A673 (cell line): ENCODE data around the gene BZW2. TPM values are rescaled to one million over a fixed set of nuclear protein-coding genes. Genes with fewer than 3 reads are reported as not detected.

Experiments used
- BruUV-seq: library from RNA; stranded (reverse); fragments of 400-500 nt; replicated peaks from 2 replicates; lab custom pipeline; 2021; lab: Mats Ljungman, UMichigan
- CTCF ChIA-PET: fragments of 300-600 bp; sonication (Branson Sonifier 250); formaldehyde crosslinking; loops from one replicate; lab custom pipeline; 2022; ENCODE audit warnings: antibody characterized with exemption; lab: Charles Lee
- POLR2A ChIA-PET: fragments of 300-600 bp; sonication (Branson Sonifier 250); formaldehyde crosslinking; loops from one replicate; lab custom pipeline; 2022; ENCODE audit warnings: antibody characterized with exemption; ENCODE audit not compliant: low non-redundant PET; lab: Charles Lee
- DNase-seq: peaks from one replicate; pipeline ENCODE4 v3.0.0-alpha.2; 2015; ENCODE audit warnings: low spot score
- H3K27ac ChIP-seq: fragments of 200-600 bp; sonication (generic); 2 replicates; pipeline ENCODE4 v1.5.1; 2016; ENCODE audit warnings: mixed run types, low read depth, mild to moderate bottlenecking, mixed read lengths, antibody characterized with exemption, low read length; ENCODE audit not compliant: poor library complexity, severe bottlenecking
- H3K27me3 ChIP-seq: fragments of 200-600 bp; sonication (generic); replicated peaks from 2 replicates; pipeline ENCODE4 v1.6.1; 2017; ENCODE audit warnings: mixed run types, low read depth, mild to moderate bottlenecking, mixed read lengths, antibody characterized with exemption, low read length; ENCODE audit not compliant: insufficient read depth, poor library complexity
- H3K36me3 ChIP-seq: fragments of 200-600 bp; sonication (generic); 2 replicates; pipeline ENCODE4 v1.6.1; 2016; ENCODE audit warnings: mixed run types, mild to moderate bottlenecking, mixed read lengths, antibody characterized with exemption, low read length; ENCODE audit not compliant: insufficient read depth, poor library complexity, severe bottlenecking
- H3K4me1 ChIP-seq: fragments of 200-600 bp; sonication (generic); 2 replicates; pipeline ENCODE4 v1.6.1; 2017; ENCODE audit warnings: mixed run types, mild to moderate bottlenecking, mixed read lengths, antibody characterized with exemption, low read length; ENCODE audit not compliant: insufficient read depth, poor library complexity, severe bottlenecking
- H3K4me3 ChIP-seq: fragments of 200-600 bp; sonication (generic); 2 replicates; pipeline ENCODE4 v1.5.1; 2016; ENCODE audit warnings: low read depth, mixed run types, mild to moderate bottlenecking, mixed read lengths, low read length; ENCODE audit not compliant: poor library complexity, severe bottlenecking
- H3K9me3 ChIP-seq: fragments of 200-600 bp; sonication (generic); 2 replicates; pipeline ENCODE4 v1.6.1; 2016; ENCODE audit warnings: mixed run types, low read depth, mild to moderate bottlenecking, mixed read lengths, antibody characterized with exemption, low read length; ENCODE audit not compliant: poor library complexity, severe bottlenecking
- EZH2 ChIP-seq: fragments of 200-600 bp; sonication (generic); IDR thresholded peaks from 2 replicates; pipeline ENCODE4 v1.6.1; 2017; ENCODE audit warnings: borderline replicate concordance, low read depth, mild to moderate bottlenecking, mixed read lengths, antibody characterized with exemption, low read length; ENCODE audit not compliant: poor library complexity, severe bottlenecking
- intact Hi-C: fragments of 100-400 bp; cut with micrococcal nuclease; formaldehyde crosslinking; loops from one replicate; pipeline ENCODE4 v1.10.0; 2022; ENCODE audit not compliant: unreplicated experiment
- total RNA-seq: library from RNA; stranded (reverse); gene quantifications from 2 replicates; pipeline ENCODE4 v1.2.3, GENCODE V29; 2021
- TF ChIP-seq, protein P1 (sequence below): fragments of 300-800, 200-600 bp; sonication (generic); conservative IDR thresholded peaks from 2 replicates; pipeline ENCODE4 v1.5.1; 2017; ENCODE audit warnings: low read depth, mild to moderate bottlenecking, antibody characterized with exemption, low read length, moderate library complexity, mixed read lengths

BZW2 gene
- total RNA-seq, 1 experiment from 2014 or later = 175 TPM

DNA sequence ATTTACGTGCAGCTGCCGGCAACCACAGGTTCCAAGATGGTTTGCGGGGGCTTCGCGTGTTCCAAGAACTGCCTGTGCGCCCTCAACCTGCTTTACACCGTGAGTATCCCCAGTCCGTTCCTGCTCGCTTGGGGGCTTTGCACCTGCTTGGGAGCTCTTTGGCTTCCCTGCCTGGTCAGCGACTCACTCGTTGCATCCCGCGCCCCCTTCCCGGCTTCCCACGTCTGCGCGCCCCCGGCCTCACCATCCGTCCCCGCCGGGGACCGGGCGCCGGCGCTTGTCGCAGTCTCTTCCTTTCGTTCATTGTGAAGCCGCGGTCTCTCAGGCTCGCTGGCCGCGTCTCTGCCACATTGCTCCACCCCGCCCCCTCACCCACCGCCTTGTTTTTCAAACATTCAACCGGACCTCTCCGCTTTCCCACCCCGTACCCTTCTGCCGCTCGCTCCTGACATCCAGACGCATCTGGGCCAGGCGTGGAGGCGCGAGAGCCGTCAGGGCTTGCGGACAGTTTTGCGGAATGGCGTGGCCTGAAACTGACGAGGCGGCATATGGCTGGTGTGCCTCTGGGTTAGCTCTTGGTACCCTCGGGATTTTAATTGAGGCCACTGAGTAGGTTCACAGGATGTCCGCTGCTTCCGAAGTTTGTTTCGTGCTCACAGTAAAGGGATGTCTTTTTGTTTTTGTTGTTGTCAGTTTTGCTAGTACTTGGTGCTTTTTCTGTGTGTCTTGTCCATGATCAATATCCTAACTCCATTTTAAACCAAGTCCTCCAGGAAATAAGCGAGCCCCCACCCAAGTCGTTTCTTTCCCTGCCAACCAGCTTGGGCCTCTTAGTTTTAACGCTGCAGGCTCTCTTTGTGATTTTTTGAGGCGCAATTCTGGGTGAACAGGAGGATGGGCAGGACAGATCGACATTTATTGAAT, 108.2 kb downstream of the BZW2 start:
- H3K27ac ChIP-seq = peak overlapping the region; percentile 66
- TF ChIP-seq, protein P1, sequence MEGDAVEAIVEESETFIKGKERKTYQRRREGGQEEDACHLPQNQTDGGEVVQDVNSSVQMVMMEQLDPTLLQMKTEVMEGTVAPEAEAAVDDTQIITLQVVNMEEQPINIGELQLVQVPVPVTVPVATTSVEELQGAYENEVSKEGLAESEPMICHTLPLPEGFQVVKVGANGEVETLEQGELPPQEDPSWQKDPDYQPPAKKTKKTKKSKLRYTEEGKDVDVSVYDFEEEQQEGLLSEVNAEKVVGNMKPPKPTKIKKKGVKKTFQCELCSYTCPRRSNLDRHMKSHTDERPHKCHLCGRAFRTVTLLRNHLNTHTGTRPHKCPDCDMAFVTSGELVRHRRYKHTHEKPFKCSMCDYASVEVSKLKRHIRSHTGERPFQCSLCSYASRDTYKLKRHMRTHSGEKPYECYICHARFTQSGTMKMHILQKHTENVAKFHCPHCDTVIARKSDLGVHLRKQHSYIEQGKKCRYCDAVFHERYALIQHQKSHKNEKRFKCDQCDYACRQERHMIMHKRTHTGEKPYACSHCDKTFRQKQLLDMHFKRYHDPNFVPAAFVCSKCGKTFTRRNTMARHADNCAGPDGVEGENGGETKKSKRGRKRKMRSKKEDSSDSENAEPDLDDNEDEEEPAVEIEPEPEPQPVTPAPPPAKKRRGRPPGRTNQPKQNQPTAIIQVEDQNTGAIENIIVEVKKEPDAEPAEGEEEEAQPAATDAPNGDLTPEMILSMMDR = no peak
- TF ChIP-seq EZH2 = no peak
- peaks cover 14% of the 10 kb centered on the region for H3K4me1 ChIP-seq
- no peaks in the 10 kb centered on the region for H3K36me3 ChIP-seq
- no TSS peak for BruUV-seq
- ChIA-PET POLR2A (no interaction called here), CTCF (no interaction called here)
- H3K9me3 ChIP-seq = no peaks in the 10 kb centered on the region
- H3K27me3 ChIP-seq = no peaks in the 10 kb centered on the region
- intact Hi-C loops = no loop called here
- DNase-seq = peak; percentile 67
- peak overlapping the region; percentile 75 for H3K4me3 ChIP-seq

DNA sequence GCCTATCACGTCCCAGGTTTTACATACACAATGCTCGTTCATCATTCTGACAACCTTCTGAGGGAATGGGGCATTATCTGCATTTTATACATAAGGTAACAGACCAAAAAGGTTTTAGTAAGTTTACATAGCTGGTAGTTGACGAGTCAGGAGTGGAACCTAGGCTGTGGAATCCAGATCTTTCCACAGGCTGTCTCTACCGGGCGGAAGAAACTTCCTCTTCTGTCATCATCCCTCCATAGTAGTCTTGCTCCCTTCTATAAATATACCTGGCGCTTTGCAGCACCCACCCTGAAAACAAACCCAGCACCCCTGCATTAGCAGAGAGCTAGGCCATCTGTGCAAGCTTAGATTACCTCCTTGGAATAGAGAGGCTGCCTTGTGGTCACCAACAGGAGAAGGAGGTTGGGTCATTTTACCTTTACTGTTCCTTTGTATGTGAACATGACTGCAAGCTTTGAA, 108.9 kb downstream of the BZW2 start:
- BruUV-seq = TSS peak; percentile 49
- no peak for DNase-seq
- Histone ChIP-seq H3K27ac (no peak overlapping the region), H3K4me1 (peaks cover 20% of the 10 kb centered on the region), H3K27me3 (no peaks in the 10 kb centered on the region), H3K4me3 (peak overlapping the region; percentile 75), H3K36me3 (no peaks in the 10 kb centered on the region), H3K9me3 (no peaks in the 10 kb centered on the region)
- TF ChIP-seq EZH2 = no peak
- TF ChIP-seq, protein P1 = no peak
- intact Hi-C loops = no loop called here
- ChIA-PET POLR2A (no interaction called here), CTCF (no interaction called here)

DNA sequence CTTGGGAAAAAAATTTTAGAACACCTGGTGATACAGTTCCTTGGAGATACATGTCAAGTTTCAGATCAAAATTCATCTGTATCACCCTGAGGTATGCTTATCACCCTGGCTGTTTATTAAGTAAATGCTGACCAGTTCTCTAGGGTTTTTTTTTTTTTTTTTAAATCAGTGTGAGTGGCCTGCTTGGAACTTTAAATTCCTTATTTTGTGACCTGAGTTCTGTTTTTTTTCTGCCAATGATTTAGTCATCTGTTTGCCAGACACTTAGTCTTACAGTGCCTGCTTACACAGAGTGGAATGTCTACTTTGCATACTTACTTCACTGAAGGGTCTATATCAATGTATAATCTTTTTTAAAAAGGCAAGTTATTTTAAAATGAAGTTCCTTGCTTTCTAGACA, 109.4 kb downstream of the BZW2 start:
- H3K36me3 ChIP-seq = no peaks in the 10 kb centered on the region
- BruUV-seq = no TSS peak
- H3K9me3 ChIP-seq = no peaks in the 10 kb centered on the region
- H3K4me3 ChIP-seq = peak overlapping the region; percentile 75
- H3K27me3 ChIP-seq = no peaks in the 10 kb centered on the region
- ChIA-PET CTCF (no interaction called here), POLR2A (no interaction called here)
- intact Hi-C loops = no loop called here
- peaks cover 23% of the 10 kb centered on the region for H3K4me1 ChIP-seq
- no peak overlapping the region for H3K27ac ChIP-seq
- DNase-seq = no peak
- TF ChIP-seq, protein P1 = no peak
- no peak for TF ChIP-seq EZH2

Other genes starting within 250 kb of the BZW2 start
- gene CRPPA, start 224.6 kb upstream of the BZW2 start, total RNA-seq = 0.15 and 0.21 TPM in 2 replicates
- not detected in 2 replicates for gene SOSTDC1, start 180.4 kb upstream of the BZW2 start, total RNA-seq
- gene LRRC72, start 119.4 kb upstream of the BZW2 start, total RNA-seq = not detected in 2 replicates
- 24.3 and 30.5 TPM in 2 replicates for gene ANKMY2, start 427 bp upstream of the BZW2 start, total RNA-seq
- gene TSPAN13, start 107.6 kb downstream of the BZW2 start, total RNA-seq = 157 and 159 TPM in 2 replicates
- gene AGR2, start 158.8 kb downstream of the BZW2 start, total RNA-seq = not detected in 2 replicates
- gene AGR3, start 235.8 kb downstream of the BZW2 start, total RNA-seq = not detected in 2 replicates